Measurements from ENCODE around the gene RPRD1B. TPM values are rescaled to one million over a fixed set of nuclear protein-coding genes. Genes with fewer than 3 reads are reported as not detected.

The RPRD1B gene
- total and polyA plus RNA-seq, 3 donors from 2014 or later, result 30.4 to 50.5 (median 41.9) TPM

DNA sequence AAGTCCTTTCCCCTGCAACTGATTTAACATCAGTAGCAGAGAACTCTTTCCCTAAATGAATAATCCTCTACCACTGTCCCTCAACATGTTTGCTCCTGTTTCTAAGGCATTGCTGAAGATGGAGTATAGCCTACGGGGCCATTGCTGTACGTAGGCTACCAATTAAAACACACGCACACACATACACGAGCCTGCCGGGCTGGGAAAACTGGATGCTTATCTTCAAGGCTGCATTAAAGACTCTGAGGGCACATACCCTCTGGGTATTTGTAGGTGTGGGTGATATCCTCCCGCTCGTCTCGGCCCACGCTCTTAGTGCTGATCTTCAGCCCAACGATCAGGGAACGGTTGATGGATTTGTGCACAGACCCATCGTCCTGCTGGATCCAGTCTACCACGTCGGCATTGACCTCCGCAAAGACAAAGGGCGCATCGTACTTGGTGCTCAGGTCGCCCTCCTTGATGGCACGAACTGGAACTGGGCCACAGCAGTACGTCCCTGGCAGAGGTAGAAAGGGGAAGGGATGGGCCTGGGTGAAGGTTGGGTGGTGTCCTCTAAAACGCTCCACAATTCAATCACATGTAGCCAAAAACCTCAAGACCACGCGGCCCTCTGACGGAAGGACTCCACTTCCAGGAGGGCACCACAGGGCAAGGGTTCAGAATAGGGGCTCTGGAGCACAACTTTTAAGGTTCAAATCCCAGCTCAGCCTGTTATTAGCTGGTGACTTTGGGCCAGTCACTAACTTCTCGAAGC lies 105.8 kb downstream of the RPRD1B start:
- Histone ChIP-seq H3K4me1 (peaks cover 14% of the 10 kb centered on the region), H3K9me3 (no peaks in the 10 kb centered on the region), H3K4me3 (no peak overlapping the region), H3K27ac (no peak overlapping the region), H3K36me3 (ENCODE audit: low read depth, missing control alignments) (no peaks in the 10 kb centered on the region), H3K27me3 (no peaks in the 10 kb centered on the region)
- TF ChIP-seq, protein P1, sequence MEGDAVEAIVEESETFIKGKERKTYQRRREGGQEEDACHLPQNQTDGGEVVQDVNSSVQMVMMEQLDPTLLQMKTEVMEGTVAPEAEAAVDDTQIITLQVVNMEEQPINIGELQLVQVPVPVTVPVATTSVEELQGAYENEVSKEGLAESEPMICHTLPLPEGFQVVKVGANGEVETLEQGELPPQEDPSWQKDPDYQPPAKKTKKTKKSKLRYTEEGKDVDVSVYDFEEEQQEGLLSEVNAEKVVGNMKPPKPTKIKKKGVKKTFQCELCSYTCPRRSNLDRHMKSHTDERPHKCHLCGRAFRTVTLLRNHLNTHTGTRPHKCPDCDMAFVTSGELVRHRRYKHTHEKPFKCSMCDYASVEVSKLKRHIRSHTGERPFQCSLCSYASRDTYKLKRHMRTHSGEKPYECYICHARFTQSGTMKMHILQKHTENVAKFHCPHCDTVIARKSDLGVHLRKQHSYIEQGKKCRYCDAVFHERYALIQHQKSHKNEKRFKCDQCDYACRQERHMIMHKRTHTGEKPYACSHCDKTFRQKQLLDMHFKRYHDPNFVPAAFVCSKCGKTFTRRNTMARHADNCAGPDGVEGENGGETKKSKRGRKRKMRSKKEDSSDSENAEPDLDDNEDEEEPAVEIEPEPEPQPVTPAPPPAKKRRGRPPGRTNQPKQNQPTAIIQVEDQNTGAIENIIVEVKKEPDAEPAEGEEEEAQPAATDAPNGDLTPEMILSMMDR (IDR thresholded peaks at IDR 0.05), result no peak
- no peak for TF ChIP-seq POLR2A (IDR thresholded peaks at IDR 0.05)
- intact Hi-C loops (cut with DNase I; ENCODE audit: low total_unique reads), result no loop called here
- DNase-seq, result no peak
- 91 to 93% methylated on average over 25 of the region's 25 CpGs for WGBS, 2 donors

DNA sequence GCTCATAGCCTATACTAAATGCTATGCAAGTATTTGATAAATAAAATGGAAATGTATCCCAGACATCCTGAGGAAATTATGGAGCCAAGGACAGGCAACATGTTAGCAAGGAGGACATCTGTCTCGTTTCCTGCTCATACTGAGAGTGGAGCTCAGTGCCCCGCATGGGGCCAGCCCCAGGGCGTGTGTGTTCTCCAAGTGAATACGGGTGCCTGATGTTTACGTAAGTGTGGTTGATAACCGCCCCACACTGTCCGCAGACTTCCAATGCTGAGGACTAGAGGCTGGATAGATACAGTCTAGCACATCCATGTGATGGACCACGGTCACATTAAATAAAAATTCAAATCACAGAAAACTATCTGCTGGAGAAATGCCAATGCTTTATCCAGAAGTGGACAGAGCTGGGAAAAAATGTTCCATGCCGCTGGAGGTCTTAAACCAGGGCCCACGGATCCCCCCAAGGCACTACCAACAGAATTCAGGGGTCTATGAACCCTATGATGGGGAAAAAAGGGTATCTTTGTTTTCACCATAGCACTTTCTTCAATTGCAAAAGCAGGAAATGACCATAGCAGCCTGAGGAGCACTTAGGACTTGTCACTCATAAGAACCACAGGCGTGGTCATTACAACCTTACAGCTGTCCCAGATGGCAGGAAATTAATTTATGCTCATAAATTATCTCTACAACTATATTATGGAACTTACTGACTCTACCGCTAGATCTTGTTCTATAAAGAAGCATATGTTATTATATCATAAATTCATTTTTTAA lies 106.6 kb downstream of the RPRD1B start:
- intact Hi-C loops (cut with DNase I; ENCODE audit: low total_unique reads), result no loop called here
- no peaks in the 10 kb centered on the region for H3K36me3 ChIP-seq (ENCODE audit: low read depth, missing control alignments)
- H3K27me3 ChIP-seq, result no peaks in the 10 kb centered on the region
- no peak for DNase-seq
- H3K9me3 ChIP-seq, result no peaks in the 10 kb centered on the region
- H3K27ac ChIP-seq, result no peak overlapping the region
- H3K4me1 ChIP-seq, result peaks cover 16% of the 10 kb centered on the region
- TF ChIP-seq, protein P1 (IDR thresholded peaks at IDR 0.05), result no peak
- no peak for TF ChIP-seq POLR2A (IDR thresholded peaks at IDR 0.05)
- WGBS, 2 donors, result 83 to 90% methylated on average over 12 of the region's 12 CpGs
- no peak overlapping the region for H3K4me3 ChIP-seq

DNA sequence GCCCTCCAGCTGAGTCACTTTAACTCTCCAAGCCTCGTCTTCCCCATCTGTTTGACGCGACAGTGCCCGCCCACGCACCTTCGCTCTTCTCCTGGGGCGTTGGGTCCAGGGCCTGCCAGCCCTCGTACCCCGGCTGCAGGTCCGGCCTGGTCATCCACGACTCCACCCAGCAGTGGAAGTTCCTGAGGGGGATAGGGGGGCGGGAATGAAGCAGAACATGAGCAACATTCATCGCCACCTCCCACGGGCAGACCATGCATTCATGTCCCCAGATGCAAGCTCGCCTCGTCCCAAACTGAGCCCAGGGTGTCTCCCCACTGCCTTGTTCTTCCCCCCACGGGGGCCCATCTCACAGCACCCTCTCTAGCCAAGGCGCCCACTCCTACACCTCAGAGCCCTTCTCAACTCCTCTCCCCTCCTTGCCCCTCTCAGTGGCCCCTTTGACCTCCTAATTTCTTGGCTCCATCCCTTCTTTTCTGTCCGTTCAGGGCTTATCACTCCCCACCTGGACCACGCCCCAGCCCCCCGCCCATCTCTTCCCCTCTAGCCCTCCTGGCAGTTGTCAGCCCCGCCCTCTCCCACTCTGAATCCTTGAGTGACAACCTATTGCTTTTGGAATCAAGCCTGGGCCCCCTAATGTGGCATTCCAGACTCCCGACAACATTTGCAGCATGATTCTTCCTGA lies 107.8 kb downstream of the RPRD1B start:
- H3K9me3 ChIP-seq, result no peaks in the 10 kb centered on the region
- no peaks in the 10 kb centered on the region for H3K27me3 ChIP-seq
- H3K4me3 ChIP-seq, result no peak overlapping the region
- intact Hi-C loops (cut with DNase I; ENCODE audit: low total_unique reads), result no loop called here
- no peaks in the 10 kb centered on the region for H3K36me3 ChIP-seq (ENCODE audit: low read depth, missing control alignments)
- H3K4me1 ChIP-seq, result peaks cover 16% of the 10 kb centered on the region
- H3K27ac ChIP-seq, result no peak overlapping the region
- TF ChIP-seq POLR2A (IDR thresholded peaks at IDR 0.05), result no peak
- TF ChIP-seq, protein P1 (IDR thresholded peaks at IDR 0.05), result no peak
- 85 to 86% methylated on average over 23 of the region's 23 CpGs for WGBS, 2 donors
- no peak for DNase-seq

Small RNAs within 50 kb of the gene (small RNA-seq; reads per million reads assigned to genes)
- gene RN7SL237P, result 0 to 0.09 reads per million in 2 donors

Other genes starting within 250 kb of the RPRD1B start
- 10 to 100 TPM; 40.2 to 74.7 TPM for gene VSTM2L, start 130.6 kb upstream of the RPRD1B start, total RNA-seq
- 7.3 TPM for gene VSTM2L, start 130.6 kb upstream of the RPRD1B start, polyA plus RNA-seq (ENCODE audit: insufficient read depth, low read depth, low replicate concordance)
- 10 to 100 TPM; 26.0 to 30.5 TPM for gene TTI1, start 290 bp upstream of the RPRD1B start, total RNA-seq
- gene TTI1, start 290 bp upstream of the RPRD1B start, polyA plus RNA-seq (ENCODE audit: insufficient read depth, low read depth, low replicate concordance), result 24.1 TPM
- gene TGM2, start 131.5 kb downstream of the RPRD1B start, total RNA-seq, result 1 to 10 TPM; 3.2 to 8.5 TPM
- 49.0 TPM for gene TGM2, start 131.5 kb downstream of the RPRD1B start, polyA plus RNA-seq (ENCODE audit: insufficient read depth, low read depth, low replicate concordance)
- 1 to 10 TPM; 7.6 to 9.6 TPM for gene KIAA1755, start 227.0 kb downstream of the RPRD1B start, total RNA-seq
- 5.2 TPM for gene KIAA1755, start 227.0 kb downstream of the RPRD1B start, polyA plus RNA-seq (ENCODE audit: insufficient read depth, low read depth, low replicate concordance)